NCI-H748 (cell line): ENCODE measurements around the gene LRRIQ4.

Experiments used
- DNase-seq: peaks from one replicate; lab custom pipeline; 2025; ENCODE audit not compliant: unreplicated experiment; lab: John Stamatoyannopoulos, UW

The LRRIQ4 gene

GRCh38 chr3:169809230-169809795, 3.4 kb upstream of the LRRIQ4 start:
- no peak for DNase-seq

GRCh38 chr3:169811631-169812331, 889 bp upstream of the LRRIQ4 start:
- DNase-seq, result peak; percentile 67

DNA sequence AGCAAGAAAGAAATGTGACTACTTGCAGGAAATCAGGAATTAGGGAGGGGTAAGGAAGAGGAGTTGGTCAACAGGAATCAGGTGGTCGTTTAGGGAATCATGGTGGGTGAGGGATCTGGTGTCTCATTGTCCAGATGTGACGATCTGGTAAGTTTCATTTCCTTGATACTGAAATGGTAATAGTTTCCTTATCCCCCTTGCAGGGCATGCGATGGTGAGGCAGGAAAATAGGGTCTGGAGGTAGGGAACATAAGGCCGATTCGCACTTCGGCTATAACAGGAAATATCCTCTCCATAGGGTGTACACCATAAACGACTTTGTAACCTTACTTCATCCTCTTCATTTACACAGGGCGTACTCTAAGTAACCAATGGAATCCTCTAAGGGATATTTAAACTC, 608 bp downstream of the LRRIQ4 start:
- DNase-seq, result peak; percentile 18

- DNase-seq, result peak; percentile 76
These were observed 1.3 kb downstream of the LRRIQ4 start for GRCh38 chr3:169813757-169814517.

DNA sequence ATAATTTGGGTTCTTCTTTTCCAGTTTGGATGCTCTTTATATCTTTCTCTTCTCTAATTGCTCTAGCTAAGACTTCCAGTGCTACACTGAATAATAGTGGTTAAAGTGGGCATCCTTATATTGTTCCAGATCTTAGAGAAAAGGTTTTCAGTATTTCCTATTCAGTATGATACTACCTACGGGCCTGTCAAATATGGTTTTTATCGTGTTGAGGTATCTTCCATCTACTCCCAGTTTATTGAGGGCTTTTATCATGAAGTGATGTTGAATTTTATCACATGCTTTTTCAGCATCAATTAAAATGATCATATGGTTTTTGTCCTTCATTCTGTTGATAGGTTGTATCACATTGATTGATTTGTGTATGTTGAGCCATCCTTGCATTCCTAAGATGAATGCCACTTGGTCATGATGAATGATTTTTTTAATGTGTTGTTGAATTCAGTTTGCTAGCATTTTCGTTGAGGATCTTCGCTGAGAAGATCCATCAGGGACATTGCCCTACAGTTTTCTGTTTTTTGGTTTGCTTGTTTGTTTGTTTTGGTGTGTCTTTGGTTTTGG, 3.0 kb downstream of the LRRIQ4 start:
- DNase-seq, result no peak

GRCh38 chr3:169818316-169818715, 5.6 kb downstream of the LRRIQ4 start:
- DNase-seq, result no peak

- DNase-seq, result peak; percentile 49
These were observed 9.4 kb downstream of the LRRIQ4 start for GRCh38 chr3:169822091-169822490.

- peak; percentile 92 for DNase-seq
These were observed 9.9 kb downstream of the LRRIQ4 start for GRCh38 chr3:169822540-169822939.

DNA sequence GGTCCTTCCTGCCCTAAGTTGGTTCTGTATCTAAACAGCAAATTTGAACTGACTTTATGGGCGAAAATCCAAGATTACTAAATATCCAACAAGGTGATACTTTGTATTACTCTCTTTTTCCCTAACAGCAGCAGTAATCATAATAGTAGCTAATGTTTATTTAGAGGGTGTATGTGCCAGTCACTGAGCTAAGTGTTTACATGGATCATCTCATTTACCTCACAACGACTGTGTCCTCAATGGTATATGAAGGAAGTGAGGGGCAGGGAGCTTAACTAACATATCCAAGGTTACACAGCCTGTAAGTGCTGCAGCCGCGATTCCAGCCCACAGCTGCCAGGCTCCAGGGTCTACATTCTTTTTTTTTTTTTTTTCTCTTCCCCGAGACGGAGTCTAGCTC, 10.3 kb downstream of the LRRIQ4 start:
- peak; percentile 78 for DNase-seq

GRCh38 chr3:169825316-169825715, 12.6 kb downstream of the LRRIQ4 start:
- DNase-seq, result no peak

DNA sequence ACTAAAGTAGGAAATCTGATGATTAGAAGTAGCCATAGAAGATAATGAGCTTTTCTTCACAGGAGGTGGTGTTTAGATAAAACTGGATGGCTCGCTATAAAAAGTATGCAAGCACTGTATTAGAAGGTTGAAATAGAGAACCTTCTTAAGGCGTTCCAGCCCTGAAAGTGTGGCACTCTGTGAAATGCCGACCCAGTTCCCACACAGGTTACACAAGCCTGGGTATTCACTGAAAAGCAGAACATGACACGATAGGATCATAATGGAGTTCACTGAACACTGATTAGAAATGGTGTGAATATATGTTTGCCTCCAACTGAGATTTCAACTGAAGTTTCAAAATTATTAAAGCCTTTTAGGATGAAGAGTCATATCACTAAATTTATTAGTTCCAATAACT, 15.0 kb downstream of the LRRIQ4 start:
- no peak for DNase-seq

- no peak for DNase-seq
These were observed 22.9 kb downstream of the LRRIQ4 start for GRCh38 chr3:169835533-169835932.

DNA sequence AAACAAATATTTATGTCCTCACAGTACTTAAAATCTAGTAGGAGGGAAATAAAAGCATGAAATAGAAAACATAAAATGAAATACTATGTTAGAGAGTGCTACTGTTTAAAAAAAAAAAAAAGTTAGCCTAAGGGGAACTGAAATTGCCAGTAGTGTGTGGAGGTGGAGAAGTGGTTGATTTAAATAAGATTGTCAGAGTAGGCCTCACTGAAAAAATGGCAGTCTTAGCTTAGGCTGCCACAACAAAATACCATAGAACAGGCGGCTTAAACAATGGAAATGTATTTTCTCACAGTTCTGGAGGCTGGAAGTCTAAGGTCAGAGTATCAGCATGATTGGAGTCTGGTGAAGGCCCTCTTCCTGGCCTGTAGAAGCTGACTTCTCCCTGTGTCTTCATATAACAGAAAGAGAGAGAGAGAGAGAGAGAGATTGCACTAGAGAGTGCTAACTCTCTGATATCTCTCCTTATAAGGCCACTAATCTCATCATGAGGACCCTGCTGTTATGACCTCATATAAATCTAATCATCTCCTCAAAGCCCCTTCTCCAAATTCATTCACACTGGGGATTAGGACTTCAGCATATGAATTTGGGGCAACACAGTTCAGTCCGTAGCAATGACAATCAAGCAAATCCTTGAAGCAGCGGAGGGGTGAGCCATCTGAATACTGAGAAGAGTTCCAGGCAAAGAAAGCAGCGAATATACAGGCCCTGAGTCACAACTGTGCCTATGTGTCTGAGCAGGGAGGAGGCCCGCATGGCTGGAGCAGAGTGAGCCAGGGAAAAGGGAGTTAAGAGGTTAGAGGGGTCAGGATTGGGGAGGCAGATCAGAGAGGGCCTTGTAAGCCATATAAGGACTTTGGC, 23.6 kb downstream of the LRRIQ4 start:
- no peak for DNase-seq

- DNase-seq, result no peak
These were observed 24.2 kb downstream of the LRRIQ4 start for GRCh38 chr3:169836942-169837275.

DNA sequence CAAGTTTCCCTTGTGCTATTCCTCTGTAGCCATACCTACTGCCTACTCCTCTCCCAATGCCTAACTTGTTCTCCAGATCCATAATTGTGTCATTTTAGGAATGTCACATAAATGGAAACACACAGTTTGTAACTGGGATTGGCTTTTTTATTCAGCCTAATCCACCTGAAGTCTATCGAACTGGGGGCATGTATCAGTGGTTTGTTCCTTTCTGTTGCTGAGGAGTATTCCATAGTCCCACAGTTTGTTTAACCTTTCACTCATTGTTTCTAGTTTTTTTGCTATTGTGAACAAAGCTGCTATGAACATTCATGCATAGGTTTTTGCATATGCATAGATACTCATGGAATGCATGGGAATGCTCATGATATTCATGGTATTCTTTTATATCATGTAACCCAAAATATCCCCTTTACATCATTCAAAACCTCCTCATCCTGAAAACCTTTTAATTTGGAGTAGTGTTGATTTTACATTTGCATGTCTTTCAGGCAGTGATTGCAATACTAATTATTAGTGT, 25.9 kb downstream of the LRRIQ4 start:
- DNase-seq, result no peak

- no peak for DNase-seq
These were observed 28.5 kb downstream of the LRRIQ4 start for GRCh38 chr3:169841171-169841570.

- DNase-seq, result no peak
These were observed 30.3 kb downstream of the LRRIQ4 start for GRCh38 chr3:169842960-169843359.

- no peak for DNase-seq
These were observed 34.0 kb downstream of the LRRIQ4 start for GRCh38 chr3:169846458-169847193.

DNA sequence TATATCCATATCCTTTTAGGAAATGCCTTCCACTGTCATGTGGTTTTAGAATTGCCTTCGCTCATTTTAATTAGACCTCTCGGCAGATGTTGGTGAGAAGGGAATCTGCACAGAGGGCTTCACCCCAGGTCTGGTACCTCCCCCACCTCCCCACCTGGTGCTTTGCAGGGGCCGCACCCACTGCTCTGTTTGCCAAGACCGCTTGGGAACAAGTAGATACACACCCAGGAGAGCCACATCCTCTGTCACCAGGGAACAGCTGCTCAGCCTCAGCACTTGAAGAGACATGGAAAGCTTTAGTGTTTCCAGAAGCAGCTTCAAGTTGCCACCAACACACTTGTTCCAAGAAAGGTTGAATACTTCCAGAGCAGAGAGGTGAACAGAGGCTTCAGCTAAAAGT, 35.2 kb downstream of the LRRIQ4 start:
- DNase-seq, result peak; percentile 90

- DNase-seq, result no peak
These were observed 36.1 kb downstream of the LRRIQ4 start for GRCh38 chr3:169848741-169849140.
